GM23248 (cell line): ENCODE measurements around the gene CARD18.

Experiments used
- EZH2 ChIP-seq: fragments of 200-600 bp; sonication (generic); IDR thresholded peaks from 2 replicates; pipeline ENCODE4 v1.6.1; 2018; ENCODE audit warnings: antibody characterized with exemption, mild to moderate bottlenecking; ENCODE audit not compliant: insufficient read depth, poor library complexity, severe bottlenecking
- EZH2phosphoT487 ChIP-seq: fragments of 200-600 bp; sonication (generic); IDR thresholded peaks from 2 replicates; pipeline ENCODE4 v1.6.1; 2018; ENCODE audit warnings: antibody characterized with exemption, moderate library complexity, mild to moderate bottlenecking, low read depth; ENCODE audit not compliant: insufficient read depth

DNA sequence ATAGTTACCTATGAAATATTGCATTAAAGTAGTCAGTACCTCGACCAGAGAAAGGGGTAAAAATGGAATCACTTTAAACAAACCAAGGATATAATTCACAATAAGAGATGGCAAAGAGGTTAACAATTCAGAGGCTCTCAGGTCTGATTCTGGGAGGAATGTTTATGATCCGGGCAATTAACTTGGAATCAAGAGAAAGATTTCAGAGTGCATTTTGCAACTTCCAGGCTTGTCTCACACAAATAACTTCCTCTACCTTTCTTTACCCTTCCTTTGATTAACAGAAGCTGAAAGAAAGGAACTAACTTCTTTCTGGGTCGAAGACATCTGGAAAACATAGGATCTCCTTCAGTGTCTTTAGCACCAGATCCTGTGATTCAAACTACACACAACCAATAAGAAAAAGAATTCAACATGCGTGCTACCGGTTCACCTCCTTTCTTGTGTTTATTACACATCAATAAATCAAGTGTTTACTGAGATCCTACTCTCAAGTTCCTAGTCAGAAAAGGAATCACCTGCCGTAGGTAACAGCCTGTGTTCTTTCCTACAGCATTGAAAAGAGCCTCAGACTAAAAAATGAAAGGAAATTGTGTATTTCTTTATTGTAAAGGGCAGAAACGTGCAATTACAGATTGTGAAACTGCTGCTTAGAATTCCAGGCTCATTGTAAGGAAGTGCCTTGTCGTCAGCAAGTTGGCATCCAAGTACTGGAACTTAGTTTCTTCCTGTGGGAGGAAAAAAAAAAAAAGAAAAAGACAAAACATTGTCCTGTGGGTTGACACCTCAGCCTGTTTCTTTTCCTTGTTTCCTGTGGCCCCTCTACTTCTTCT is 29.5 kb downstream of the CARD18 start:
- TF ChIP-seq EZH2 (no peak), EZH2phosphoT487 (no peak)
